Right atrium auricular region (tissue), 2 donors: ENCODE measurements around the gene KCNA10. TPM values are rescaled to one million over a fixed set of nuclear protein-coding genes. Genes with fewer than 3 reads are reported as not detected.

ENCODE experiments used
- DNase-seq: peaks from one replicate; pipeline ENCODE4 v3.0.0-alpha.2; 2019; ENCODE audit warnings: low spot score
- H3K27ac ChIP-seq, 2 donors: fragments of 200-600 bp; sonication (generic); 1 replicate in 1 of 2; 2 replicates in 1 of 2; pipeline ENCODE4 v1.5.1; 2016 to 2019
- H3K27me3 ChIP-seq, 2 donors: fragments of 200-600 bp; sonication (generic); one replicate each; pipeline versions ENCODE4 v1.5.1 to v1.6.0; 2017 to 2019
- H3K36me3 ChIP-seq: fragments of 200-600 bp; sonication (generic); one replicate; pipeline ENCODE4 v1.5.1; 2016
- H3K4me1 ChIP-seq, 2 donors: fragments of 200-600 bp; sonication (generic); one replicate each; pipeline versions ENCODE4 v1.5.1 to v1.6.0; 2017 to 2019
- H3K4me3 ChIP-seq, 2 donors: fragments of 200-600 bp; sonication (generic); 1 replicate in 1 of 2; 2 replicates in 1 of 2; pipeline ENCODE4 v1.5.1; 2017 to 2019; ENCODE audit warnings: mild to moderate bottlenecking in 1 of 2, moderate library complexity in 1 of 2
- H3K9me3 ChIP-seq, 2 donors: fragments of 200-600 bp; sonication (generic); one replicate each; pipeline ENCODE4 v1.5.1; 2019
- total RNA-seq, 2 donors: library from RNA; depleted of rRNA; stranded (reverse); fragments of >200 nt; gene quantifications; one replicate each; pipeline ENCODE4 v1.1.0, GENCODE V29; 2016
- TF ChIP-seq, protein P1 (sequence below), 2 donors: fragments of 200-600 bp; sonication (generic); IDR thresholded peaks; one replicate each; pipeline ENCODE4 v1.5.1; 2019; ENCODE audit warnings: antibody characterized with exemption in 2 of 2

KCNA10 gene
- total RNA-seq, 2 donors from 2014 or later, result not detected

DNA sequence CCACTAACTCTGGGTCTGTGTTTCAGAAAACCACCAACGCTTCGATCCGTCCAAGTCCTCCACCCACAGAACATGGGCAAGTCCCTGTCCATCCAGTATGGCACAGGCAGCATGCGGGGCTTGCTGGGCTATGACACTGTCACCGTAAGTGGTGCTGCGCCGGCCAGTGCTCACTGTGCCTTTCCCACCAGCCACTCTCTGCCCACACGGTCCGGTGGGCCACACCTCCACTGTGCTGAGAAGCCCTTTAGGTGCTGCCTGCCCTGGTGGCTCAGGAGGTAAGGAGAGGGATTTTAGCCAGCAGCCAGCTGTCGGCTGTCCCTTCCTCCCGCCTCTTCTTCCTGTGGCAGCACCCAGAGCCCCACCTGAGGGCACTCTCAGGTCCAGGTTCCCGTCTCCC is 34.2 kb downstream of the KCNA10 start:
- no peaks in the 10 kb centered on the region for H3K36me3 ChIP-seq
- TF ChIP-seq, protein P1, sequence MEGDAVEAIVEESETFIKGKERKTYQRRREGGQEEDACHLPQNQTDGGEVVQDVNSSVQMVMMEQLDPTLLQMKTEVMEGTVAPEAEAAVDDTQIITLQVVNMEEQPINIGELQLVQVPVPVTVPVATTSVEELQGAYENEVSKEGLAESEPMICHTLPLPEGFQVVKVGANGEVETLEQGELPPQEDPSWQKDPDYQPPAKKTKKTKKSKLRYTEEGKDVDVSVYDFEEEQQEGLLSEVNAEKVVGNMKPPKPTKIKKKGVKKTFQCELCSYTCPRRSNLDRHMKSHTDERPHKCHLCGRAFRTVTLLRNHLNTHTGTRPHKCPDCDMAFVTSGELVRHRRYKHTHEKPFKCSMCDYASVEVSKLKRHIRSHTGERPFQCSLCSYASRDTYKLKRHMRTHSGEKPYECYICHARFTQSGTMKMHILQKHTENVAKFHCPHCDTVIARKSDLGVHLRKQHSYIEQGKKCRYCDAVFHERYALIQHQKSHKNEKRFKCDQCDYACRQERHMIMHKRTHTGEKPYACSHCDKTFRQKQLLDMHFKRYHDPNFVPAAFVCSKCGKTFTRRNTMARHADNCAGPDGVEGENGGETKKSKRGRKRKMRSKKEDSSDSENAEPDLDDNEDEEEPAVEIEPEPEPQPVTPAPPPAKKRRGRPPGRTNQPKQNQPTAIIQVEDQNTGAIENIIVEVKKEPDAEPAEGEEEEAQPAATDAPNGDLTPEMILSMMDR (IDR thresholded peaks at IDR 0.05), result no peak
- peaks cover 0 to 17% of the 10 kb centered on the region in 2 donors for H3K4me1 ChIP-seq
- no peak overlapping the region for H3K4me3 ChIP-seq
- DNase-seq, result no peak
- no peak overlapping the region for H3K27ac ChIP-seq
- no peaks in the 10 kb centered on the region for H3K9me3 ChIP-seq
- no peaks in the 10 kb centered on the region for H3K27me3 ChIP-seq

DNA sequence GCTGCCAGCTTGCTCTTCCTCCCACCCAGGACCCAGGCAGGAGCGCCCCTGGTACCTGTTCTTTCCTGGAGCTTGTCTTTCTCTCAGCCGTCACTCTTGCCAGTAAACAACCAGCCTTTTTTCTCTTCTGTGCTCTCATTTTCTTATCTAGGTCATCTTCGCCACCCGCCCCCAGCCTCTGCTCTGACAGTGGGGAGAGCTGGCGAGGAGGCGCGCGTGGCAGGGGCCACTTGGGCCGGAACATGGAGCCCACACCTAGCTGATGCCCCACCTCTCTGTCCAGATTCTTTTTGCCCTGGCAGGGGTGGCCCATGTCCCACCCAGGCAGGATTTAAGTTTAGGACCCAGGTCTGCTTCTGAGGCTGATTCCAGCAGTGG is 35.7 kb downstream of the KCNA10 start:
- no peak overlapping the region for H3K4me3 ChIP-seq
- peaks cover 0 to 17% of the 10 kb centered on the region in 2 donors for H3K4me1 ChIP-seq
- no peak overlapping the region for H3K27ac ChIP-seq
- no peaks in the 10 kb centered on the region for H3K36me3 ChIP-seq
- no peak for DNase-seq
- no peaks in the 10 kb centered on the region for H3K27me3 ChIP-seq
- no peaks in the 10 kb centered on the region for H3K9me3 ChIP-seq
- TF ChIP-seq, protein P1 (IDR thresholded peaks at IDR 0.05), result no peak

DNA sequence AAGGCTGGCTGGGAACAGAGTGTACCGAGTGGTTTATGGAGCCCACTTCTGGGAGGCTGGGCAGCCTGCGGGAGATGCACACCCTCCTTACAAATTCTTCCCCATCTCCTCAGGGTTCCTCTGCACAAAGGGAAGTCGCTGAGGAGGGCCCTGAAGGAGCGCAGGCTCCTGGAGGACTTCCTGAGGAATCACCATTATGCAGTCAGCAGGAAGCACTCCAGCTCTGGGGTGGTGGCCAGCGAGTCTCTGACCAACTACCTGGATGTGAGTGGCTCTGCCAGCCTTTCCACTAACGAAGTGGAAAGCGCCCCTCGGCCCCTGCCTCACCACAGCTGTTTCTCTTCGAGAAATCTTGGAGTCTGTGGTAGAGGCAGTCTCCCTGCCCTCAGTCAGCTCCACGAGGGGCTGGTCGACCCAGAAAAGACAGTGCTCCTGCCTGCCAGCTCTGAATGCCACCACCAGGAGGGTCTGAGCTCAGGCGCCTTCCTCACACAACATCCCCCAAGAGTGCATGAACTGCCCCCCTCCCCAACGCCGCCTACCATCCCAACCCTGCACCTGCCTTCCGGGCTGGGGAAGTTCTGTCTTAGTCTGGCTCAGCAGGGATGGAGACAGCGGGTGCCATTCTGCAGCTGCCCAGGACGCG is 36.2 kb downstream of the KCNA10 start:
- Histone ChIP-seq H3K9me3 (no peaks in the 10 kb centered on the region), H3K27me3 (no peaks in the 10 kb centered on the region), H3K4me3 (no peak overlapping the region), H3K27ac (no peak overlapping the region), H3K36me3 (no peaks in the 10 kb centered on the region), H3K4me1 (peaks cover 0 to 17% of the 10 kb centered on the region in 2 donors)
- TF ChIP-seq, protein P1 (IDR thresholded peaks at IDR 0.05), result no peak
- no peak for DNase-seq

DNA sequence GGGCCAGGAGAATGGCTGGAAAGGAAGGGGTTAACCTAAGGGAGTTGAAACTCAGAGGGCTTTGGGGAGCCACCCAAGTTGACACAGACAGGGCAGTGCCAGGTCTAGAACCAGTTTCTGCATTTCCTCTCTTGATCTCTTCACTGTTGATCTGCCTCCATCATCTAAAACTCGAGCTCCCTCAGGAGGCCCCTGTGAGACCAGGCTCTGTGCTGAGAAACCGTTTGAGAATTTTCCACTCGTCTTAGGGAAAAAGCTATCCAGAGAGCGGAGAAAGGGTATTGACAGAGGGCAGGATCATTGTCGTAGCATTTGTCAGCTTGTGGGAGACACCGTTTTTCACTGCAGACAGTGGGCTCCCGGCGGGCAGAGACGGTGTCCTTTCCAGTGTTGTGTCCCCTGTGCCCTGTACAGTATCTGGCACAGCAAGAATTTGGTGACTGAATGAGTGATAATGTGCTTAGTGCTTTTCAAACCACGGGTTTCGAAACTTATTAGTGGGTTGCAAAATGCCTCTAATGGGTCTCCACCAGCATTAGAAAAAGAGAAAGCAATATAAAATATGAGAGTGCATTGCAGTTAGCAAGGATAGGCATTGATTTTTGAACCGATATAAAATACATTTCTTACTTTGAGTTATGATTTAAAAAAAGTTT is 36.9 kb downstream of the KCNA10 start:
- H3K27me3 ChIP-seq, result no peaks in the 10 kb centered on the region
- TF ChIP-seq, protein P1 (IDR thresholded peaks at IDR 0.05), result no peak
- DNase-seq, result no peak
- H3K27ac ChIP-seq, result no peak overlapping the region
- H3K4me3 ChIP-seq, result no peak overlapping the region
- H3K9me3 ChIP-seq, result no peaks in the 10 kb centered on the region
- H3K36me3 ChIP-seq, result no peaks in the 10 kb centered on the region
- H3K4me1 ChIP-seq, result peaks cover 0 to 19% of the 10 kb centered on the region in 2 donors

DNA sequence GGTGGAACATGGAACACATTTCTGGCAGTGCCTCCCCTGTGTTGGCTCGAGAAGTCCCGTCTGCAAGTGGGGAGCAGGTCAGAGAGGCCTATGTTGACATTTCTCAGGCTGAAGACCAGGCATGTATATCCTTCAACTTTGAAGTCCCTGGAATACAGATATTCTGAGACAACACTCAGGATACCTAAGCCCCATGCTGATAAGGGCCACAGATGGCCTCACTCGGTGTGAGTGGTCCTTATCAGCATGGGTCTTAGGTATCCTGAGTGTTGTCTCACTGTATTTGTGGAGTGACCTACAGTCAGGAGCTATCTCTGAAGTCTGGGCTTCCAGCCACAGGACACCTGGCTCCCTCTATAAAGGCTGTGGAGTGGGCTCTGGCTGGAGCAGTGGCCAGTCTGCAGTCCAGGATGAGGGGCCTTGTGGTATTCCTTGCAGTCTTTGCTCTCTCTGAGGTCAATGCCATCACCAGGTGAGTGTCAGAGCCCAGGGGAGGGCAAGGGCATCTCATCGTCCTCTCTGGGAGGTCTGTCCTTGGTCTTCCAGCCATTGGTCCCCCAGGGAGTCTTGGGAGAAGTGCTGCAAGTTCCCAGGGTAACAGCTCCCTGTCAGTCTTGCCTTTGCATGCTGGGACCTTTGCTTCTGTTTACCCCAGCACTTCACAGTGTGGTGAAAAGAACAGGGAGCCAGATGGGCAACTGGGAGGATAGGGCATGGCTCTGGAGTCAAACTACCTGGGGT is 38.4 kb downstream of the KCNA10 start:
- H3K36me3 ChIP-seq, result no peaks in the 10 kb centered on the region
- DNase-seq, result no peak
- no peaks in the 10 kb centered on the region for H3K9me3 ChIP-seq

More for the DNA sequence above, 38.4 kb downstream of the KCNA10 start:
- no peak overlapping the region for H3K27ac ChIP-seq
- H3K4me1 ChIP-seq, result peaks cover 0 to 15% of the 10 kb centered on the region in 2 donors
- no peaks in the 10 kb centered on the region for H3K27me3 ChIP-seq
- TF ChIP-seq, protein P1 (IDR thresholded peaks at IDR 0.05), result no peak
- no peak overlapping the region for H3K4me3 ChIP-seq
